Keratinocyte (primary cell): ENCODE measurements around the gene ALDOA. TPM values are rescaled to one million over a fixed set of nuclear protein-coding genes. Genes with fewer than 3 reads are reported as not detected.

Source experiments
- DNase-seq: peaks from one replicate; pipeline ENCODE4 v3.0.0-alpha.2; 2011; ENCODE audit warnings: low read depth, missing footprints, low spot score
- FAIRE-seq: peaks from 2 replicates; lab custom pipeline; 2011; peaks lifted over from hg19 to GRCh38; lab: Jason Lieb, UNC
- H2AFZ ChIP-seq: 2 replicates; pipeline ENCODE4 v1.6.0; 2012; ENCODE audit warnings: low read length, control low read depth, inconsistent platforms; ENCODE audit not compliant: control insufficient read depth
- H3K27ac ChIP-seq: 2 replicates; pipeline ENCODE4 v1.5.1; 2011; ENCODE audit warnings: low read length; ENCODE audit not compliant: control insufficient read depth, insufficient read depth
- H3K27me3 ChIP-seq: 3 replicates; pipeline ENCODE4 v1.6.0; 2011; ENCODE audit warnings: low read length; ENCODE audit not compliant: control insufficient read depth, insufficient read depth; ENCODE audit errors: extremely low read depth
- H3K36me3 ChIP-seq, 2 experiments: 2 replicates in 1 of 2; 3 replicates in 1 of 2; pipeline ENCODE4 v1.5.1; 2011; ENCODE audit warnings: low read length in 2 of 2, mild to moderate bottlenecking in 1 of 2; ENCODE audit not compliant: control insufficient read depth in 2 of 2, insufficient read depth in 2 of 2; ENCODE audit errors: extremely low read depth in 1 of 2
- H3K4me1 ChIP-seq: 3 replicates; pipeline ENCODE4 v1.5.1; 2011; ENCODE audit warnings: low read length; ENCODE audit not compliant: control insufficient read depth, insufficient read depth; ENCODE audit errors: extremely low read depth
- H3K4me2 ChIP-seq: 3 replicates; pipeline ENCODE4 v1.6.0; 2011; ENCODE audit warnings: low read depth, low read length; ENCODE audit not compliant: control insufficient read depth, insufficient read depth; ENCODE audit errors: extremely low read depth
- H3K4me3 ChIP-seq, 3 experiments: fragments of 200-600 bp in 1 of 3; sonication (generic) in 1 of 3; 2 replicates in 2 of 3; 3 replicates in 1 of 3; pipeline ENCODE4 v1.5.1; 2011 to 2016; ENCODE audit warnings: low read length in 3 of 3, mild to moderate bottlenecking in 3 of 3, control low read depth in 2 of 3, inconsistent platforms in 1 of 3, low read depth in 1 of 3, mixed read lengths in 1 of 3, mixed run types in 1 of 3, moderate library complexity in 1 of 3; ENCODE audit not compliant: control insufficient read depth in 2 of 3, insufficient read depth in 2 of 3; ENCODE audit errors: extremely low read depth in 1 of 3
- H3K79me2 ChIP-seq: 2 replicates; pipeline ENCODE4 v1.6.0; 2012; ENCODE audit warnings: low read length; ENCODE audit not compliant: control insufficient read depth, insufficient read depth
- H3K9ac ChIP-seq: 3 replicates; pipeline ENCODE4 v1.6.0; 2011; ENCODE audit warnings: low read length; ENCODE audit not compliant: control insufficient read depth, insufficient read depth; ENCODE audit errors: extremely low read depth
- H3K9me1 ChIP-seq: 3 replicates; pipeline ENCODE4 v1.6.0; 2011; ENCODE audit warnings: low read length; ENCODE audit not compliant: control insufficient read depth, insufficient read depth; ENCODE audit errors: extremely low read depth
- H3K9me3 ChIP-seq: 2 replicates; pipeline ENCODE4 v1.5.1; 2012; ENCODE audit warnings: low read depth, low read length; ENCODE audit not compliant: control insufficient read depth
- H4K20me1 ChIP-seq: 3 replicates; pipeline ENCODE4 v1.6.0; 2011; ENCODE audit warnings: low read length; ENCODE audit not compliant: control insufficient read depth, insufficient read depth; ENCODE audit errors: extremely low read depth
- EZH2 ChIP-seq: IDR thresholded peaks from one replicate; pipeline ENCODE4 v1.6.1; 2012; ENCODE audit warnings: inconsistent platforms, mild to moderate bottlenecking, low read length, moderate library complexity
- dilution Hi-C: fragments of 300-500 bp; cut with MboI; formaldehyde crosslinking; loops from one replicate; pipeline ENCODE4 v1.7.0; 2020; ENCODE audit warnings: low sequenced_read_pairs; ENCODE audit not compliant: extremely low pct_ligation_motif_present
- polyA plus RNA-seq, 5 experiments: library from polyadenylated mRNA; depleted of rRNA in 3 of 5; stranded (reverse) in 3 of 5; stranded (forward) in 1 of 5; unstranded in 1 of 5; fragments of >200 nt; gene quantifications; 1 replicate in 1 of 5; 2 replicates in 3 of 5; 3 replicates in 1 of 5; pipeline versions ENCODE4 v1.2.1 to v1.2.3, GENCODE V29; 2011 to 2012; ENCODE audit warnings: missing spikeins in 2 of 5, low read depth in 1 of 5, low replicate concordance in 1 of 5
- TF ChIP-seq, protein P1 (sequence below), 3 experiments: IDR thresholded peaks in 1 of 3; conservative IDR thresholded peaks in 1 of 3; optimal IDR thresholded peaks in 1 of 3; 2 replicates in 2 of 3; 3 replicates in 1 of 3; pipeline versions ENCODE3 to v1.5.1; 2011; ENCODE audit warnings: low read length in 3 of 3, mild to moderate bottlenecking in 3 of 3, moderate library complexity in 2 of 3, control low read depth in 1 of 3, inconsistent platforms in 1 of 3; ENCODE audit not compliant: insufficient read depth in 2 of 3; ENCODE audit errors: extremely low read depth in 1 of 3

ALDOA gene
- polyA plus RNA-seq, 1 donor (not counting 4 experiments of a cell fraction or from before 2014, with no cell fraction given), result 800 TPM

DNA sequence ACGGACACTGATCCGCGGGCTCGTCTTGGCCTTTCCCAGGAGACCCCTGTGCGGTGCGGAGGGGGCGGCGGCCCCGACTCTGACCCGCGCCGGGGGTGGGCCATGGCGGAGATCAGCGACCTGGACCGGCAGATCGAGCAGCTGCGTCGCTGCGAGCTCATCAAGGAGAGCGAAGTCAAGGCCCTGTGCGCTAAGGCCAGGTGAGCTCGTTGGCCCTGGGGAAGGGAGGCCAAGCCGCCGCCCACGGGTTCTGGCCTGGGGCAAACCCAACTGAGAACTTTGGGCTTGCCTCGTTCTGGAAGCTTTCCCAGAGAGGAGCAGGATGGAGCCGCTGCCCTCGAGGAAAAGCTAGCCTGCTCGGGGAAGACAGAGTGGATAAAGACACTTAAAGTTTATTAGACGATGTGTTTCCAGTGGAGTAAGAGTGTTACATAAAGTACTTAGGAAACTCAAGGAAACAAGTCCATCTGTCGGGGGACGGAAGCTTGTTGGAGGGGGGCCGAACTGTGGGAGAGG lies 10.8 kb downstream of the ALDOA start:
- DNase-seq, result no peak
- no peaks in the 10 kb centered on the region for H3K27me3 ChIP-seq
- peak overlapping the region; percentile 83 to 98 (median 96) for H3K4me3 ChIP-seq
- FAIRE-seq, result no peak
- H3K4me1 ChIP-seq, result peaks cover 23% of the 10 kb centered on the region
- peaks cover 8% of the 10 kb centered on the region for H4K20me1 ChIP-seq
- peak overlapping the region; percentile 91 for H3K9ac ChIP-seq
- peak overlapping the region; percentile 80 for H3K27ac ChIP-seq
- peak overlapping the region; percentile 95 for H3K4me2 ChIP-seq
- H3K9me1 ChIP-seq, result no peaks in the 10 kb centered on the region
- peaks cover 29 to 41% of the 10 kb centered on the region in 2 experiments for H3K36me3 ChIP-seq
- no peaks in the 10 kb centered on the region for H3K9me3 ChIP-seq
- peaks cover 51% of the 10 kb centered on the region for H3K79me2 ChIP-seq
- no peak for TF ChIP-seq EZH2
- TF ChIP-seq, protein P1, sequence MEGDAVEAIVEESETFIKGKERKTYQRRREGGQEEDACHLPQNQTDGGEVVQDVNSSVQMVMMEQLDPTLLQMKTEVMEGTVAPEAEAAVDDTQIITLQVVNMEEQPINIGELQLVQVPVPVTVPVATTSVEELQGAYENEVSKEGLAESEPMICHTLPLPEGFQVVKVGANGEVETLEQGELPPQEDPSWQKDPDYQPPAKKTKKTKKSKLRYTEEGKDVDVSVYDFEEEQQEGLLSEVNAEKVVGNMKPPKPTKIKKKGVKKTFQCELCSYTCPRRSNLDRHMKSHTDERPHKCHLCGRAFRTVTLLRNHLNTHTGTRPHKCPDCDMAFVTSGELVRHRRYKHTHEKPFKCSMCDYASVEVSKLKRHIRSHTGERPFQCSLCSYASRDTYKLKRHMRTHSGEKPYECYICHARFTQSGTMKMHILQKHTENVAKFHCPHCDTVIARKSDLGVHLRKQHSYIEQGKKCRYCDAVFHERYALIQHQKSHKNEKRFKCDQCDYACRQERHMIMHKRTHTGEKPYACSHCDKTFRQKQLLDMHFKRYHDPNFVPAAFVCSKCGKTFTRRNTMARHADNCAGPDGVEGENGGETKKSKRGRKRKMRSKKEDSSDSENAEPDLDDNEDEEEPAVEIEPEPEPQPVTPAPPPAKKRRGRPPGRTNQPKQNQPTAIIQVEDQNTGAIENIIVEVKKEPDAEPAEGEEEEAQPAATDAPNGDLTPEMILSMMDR (optimal IDR thresholded peaks at IDR 0.05 in 1 of 3, IDR thresholded peaks at IDR 0.05 in 1 of 3, conservative IDR thresholded peaks at IDR 0.05 in 1 of 3; ENCODE audit: extremely low read depth in 1 of 3, insufficient read depth in 2 of 3, low read length in 3 of 3), result no peak
- dilution Hi-C loops, result no loop called here
- H2AFZ ChIP-seq, result peak overlapping the region; percentile 9

DNA sequence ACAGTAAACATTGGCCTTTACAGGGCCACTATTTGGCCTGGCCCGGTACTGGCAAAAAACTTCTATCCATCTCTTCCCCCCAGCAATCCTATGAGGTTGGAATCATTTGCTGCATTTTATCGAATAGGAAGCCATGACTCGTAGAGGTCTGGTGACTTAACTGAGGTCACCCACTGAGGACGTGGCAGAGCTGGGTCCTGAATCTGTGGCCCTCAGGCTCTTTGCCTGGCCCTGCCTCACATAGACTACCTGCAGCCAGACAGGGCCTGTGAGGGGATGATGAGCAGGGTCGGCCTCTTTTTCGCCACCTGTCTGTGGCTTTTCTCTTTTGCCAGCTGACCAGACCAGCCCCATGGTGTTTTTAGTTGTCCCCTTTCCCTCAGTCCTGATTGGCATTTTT lies 12.1 kb downstream of the ALDOA start:
- H3K79me2 ChIP-seq, result peaks cover 51% of the 10 kb centered on the region
- H4K20me1 ChIP-seq, result peaks cover 8% of the 10 kb centered on the region
- H3K27ac ChIP-seq, result peak overlapping the region; percentile 1
- no peak overlapping the region for H2AFZ ChIP-seq
- no peaks in the 10 kb centered on the region for H3K9me3 ChIP-seq
- H3K4me2 ChIP-seq, result peak overlapping the region; percentile 95
- peak overlapping the region in 2 of 3 experiments; percentile 83 to 98 for H3K4me3 ChIP-seq
- no peaks in the 10 kb centered on the region for H3K27me3 ChIP-seq
- TF ChIP-seq, protein P1 (optimal IDR thresholded peaks at IDR 0.05 in 1 of 3, IDR thresholded peaks at IDR 0.05 in 1 of 3, conservative IDR thresholded peaks at IDR 0.05 in 1 of 3; ENCODE audit: extremely low read depth in 1 of 3, insufficient read depth in 2 of 3, low read length in 3 of 3), result no peak
- no peak for TF ChIP-seq EZH2
- peak overlapping the region; percentile 11 for H3K9ac ChIP-seq
- FAIRE-seq, result no peak
- no peaks in the 10 kb centered on the region for H3K9me1 ChIP-seq
- H3K36me3 ChIP-seq, result peaks cover 30 to 41% of the 10 kb centered on the region in 2 experiments
- DNase-seq, result no peak
- peaks cover 23% of the 10 kb centered on the region for H3K4me1 ChIP-seq
- dilution Hi-C loops, result no loop called here
